Heart left ventricle (tissue), 13 donors: ENCODE data around the gene MRM2.

Experiments
- CTCF ChIP-seq, 12 donors: fragments of 200-600 bp; sonication (generic) in 4 of 12; IDR thresholded peaks; one replicate each; pipeline versions ENCODE4 v1.5.0 to v1.8.0; 2018 to 2022; ENCODE audit warnings: antibody characterized with exemption in 12 of 12, mild to moderate bottlenecking in 5 of 12
- POLR2A ChIP-seq, 2 donors: fragments of 450-650 bp; IDR thresholded peaks; one replicate each; pipeline ENCODE4 v1.6.1; 2017; ENCODE audit warnings: antibody characterized with exemption in 2 of 2, mild to moderate bottlenecking in 2 of 2, moderate library complexity in 2 of 2
- donor health status: ischemic (EF 13 %, LVEDD 7.1; RV severe dilation, severe dysfunction).
- donor health status: DM: no; HTN: yes; CAD: no.
- donor health status: DM: no; HTN: no; CAD: no.
- donor health status: ischemic (EF 25% LVEDD 6.9; RV normal size, moderate dysfunction).
- donor health status: ischemic (EF 25% LVEDD 5.7; RV mildly dilated, moderate dysfunction).
- donor health status: ischemic (EF 35%, LVEDD 5.7; RV mildly dilated, moderate dysfunction).
- donor health status: nonischemic (EF 11% LVEDD 7.7; RV severe dilation, severe dysfunction).
- donor health status: DM: yes; HTN: yes; CAD: no.
- donor health status: PGD.
- donor health status: ischemic (EF 29% LVEDD 5.4; RV normal size, mild dysfunction).
- donor health status: nonischemic (EF 23%, LVEDD 6.1; RV moderate dilation, normal function).

- TF ChIP-seq CTCF (IDR thresholded peaks at IDR 0.05) (no peak), POLR2A (IDR thresholded peaks at IDR 0.05) (no peak)
Observed at GRCh38 chr7:2204446-2204845, 37.6 kb downstream of the MRM2 start.
